Activated T-helper 1 cell treated with anti-CD3 and anti-CD28 coated beads, Interleukin-12 subunit alpha, Interleukin-12 subunit beta, Interleukin-2, Interleukin-4 antibody, amounts not matched to agents 30 ng/mL and 10 ng/mL and 1 ng/mL, durations not matched to agents 14 hours and 24 hours and 36 hours (primary cell): ENCODE measurements around the gene SLCO3A1. TPM values are rescaled to one million over a fixed set of nuclear protein-coding genes. Genes with fewer than 3 reads are reported as not detected.

Experiments used
- DNase-seq: peaks from one replicate; pipeline ENCODE4 v3.0.0; 2021; ENCODE audit warnings: low spot score
- H3K27ac Mint-ChIP-seq: one replicate; pipeline ENCODE4 v1.8.0; 2021; ENCODE audit warnings: mild to moderate bottlenecking, mixed read lengths
- H3K27me3 Mint-ChIP-seq: one replicate; pipeline ENCODE4 v1.8.0; 2022; ENCODE audit warnings: mild to moderate bottlenecking, moderate library complexity, mixed read lengths; ENCODE audit not compliant: insufficient read depth
- H3K36me3 Mint-ChIP-seq: one replicate; pipeline ENCODE4 v1.8.0; 2021; ENCODE audit warnings: low read depth, mixed read lengths
- H3K4me1 Mint-ChIP-seq: one replicate; pipeline ENCODE4 v1.8.0; 2021; ENCODE audit warnings: low read depth, mixed read lengths
- H3K4me3 Mint-ChIP-seq: one replicate; pipeline ENCODE4 v1.8.0; 2021; ENCODE audit warnings: mild to moderate bottlenecking, moderate library complexity, mixed read lengths
- H3K9me3 Mint-ChIP-seq: one replicate; pipeline ENCODE4 v1.8.0; 2021; ENCODE audit warnings: mixed read lengths
- intact Hi-C: fragments of 100-400 bp; cut with micrococcal nuclease; formaldehyde crosslinking; loops from one replicate; pipeline ENCODE4 v1.15.1; 2024
- total RNA-seq: library from RNA; stranded (reverse); gene quantifications from 2 replicates; pipeline ENCODE4 v1.2.3, GENCODE V29; 2022

Gene SLCO3A1
- total RNA-seq, 1 donor from 2014 or later = 20.0 TPM

- peaks cover 22% of the 10 kb centered on the region for H3K4me1 Mint-ChIP-seq
- no peaks in the 10 kb centered on the region for H3K27me3 Mint-ChIP-seq
- DNase-seq = no peak
- H3K4me3 Mint-ChIP-seq = no peak overlapping the region
- no peak overlapping the region for H3K27ac Mint-ChIP-seq
- no peaks in the 10 kb centered on the region for H3K36me3 Mint-ChIP-seq
- H3K9me3 Mint-ChIP-seq = no peaks in the 10 kb centered on the region
- intact Hi-C loops = no loop called here
Observed at GRCh38 chr15:92078270-92078669, 224.8 kb downstream of the SLCO3A1 start.

- H3K4me1 Mint-ChIP-seq = peaks cover 18% of the 10 kb centered on the region
- H3K27ac Mint-ChIP-seq = no peak overlapping the region
- no peaks in the 10 kb centered on the region for H3K9me3 Mint-ChIP-seq
- H3K27me3 Mint-ChIP-seq = no peaks in the 10 kb centered on the region
- intact Hi-C loops = no loop called here
- no peaks in the 10 kb centered on the region for H3K36me3 Mint-ChIP-seq
- DNase-seq = no peak
- no peak overlapping the region for H3K4me3 Mint-ChIP-seq
Observed at GRCh38 chr15:92079047-92079446, 225.5 kb downstream of the SLCO3A1 start.

GRCh38 chr15:92079647-92080255 is 226.2 kb downstream of the SLCO3A1 start:
- H3K4me1 Mint-ChIP-seq = peaks cover 11% of the 10 kb centered on the region
- intact Hi-C loops = loop anchor here (5.0 kb wide), 1 partner anchor 633 kb away; no protein-coding TSS in a partner anchor
- no peaks in the 10 kb centered on the region for H3K36me3 Mint-ChIP-seq
- no peak overlapping the region for H3K4me3 Mint-ChIP-seq
- H3K27me3 Mint-ChIP-seq = no peaks in the 10 kb centered on the region
- H3K27ac Mint-ChIP-seq = no peak overlapping the region
- no peak for DNase-seq
- H3K9me3 Mint-ChIP-seq = no peaks in the 10 kb centered on the region

GRCh38 chr15:92082006-92082843 is 228.7 kb downstream of the SLCO3A1 start:
- H3K27me3 Mint-ChIP-seq = peaks cover 2% of the 10 kb centered on the region

GRCh38 chr15:92083190-92083589 is 229.7 kb downstream of the SLCO3A1 start:
- intact Hi-C loops = loop anchor here (5.0 kb wide), 1 partner anchor 629 kb away; no protein-coding TSS in a partner anchor
- H3K4me3 Mint-ChIP-seq = no peak overlapping the region
- no peaks in the 10 kb centered on the region for H3K36me3 Mint-ChIP-seq
- DNase-seq = no peak
- no peaks in the 10 kb centered on the region for H3K9me3 Mint-ChIP-seq
- peaks cover 2% of the 10 kb centered on the region for H3K27me3 Mint-ChIP-seq
- no peaks in the 10 kb centered on the region for H3K4me1 Mint-ChIP-seq
- no peak overlapping the region for H3K27ac Mint-ChIP-seq

More at GRCh38 chr15:92082006-92082843, 228.7 kb downstream of the SLCO3A1 start:
- intact Hi-C loops = loop anchor here (1.0 to 5.0 kb wide), 4 partner anchors 233 to 779 kb away; no protein-coding TSS in a partner anchor
- Mint-ChIP-seq H3K27ac (no peak overlapping the region), H3K4me1 (no peaks in the 10 kb centered on the region), H3K36me3 (no peaks in the 10 kb centered on the region), H3K4me3 (no peak overlapping the region), H3K9me3 (no peaks in the 10 kb centered on the region)
- DNase-seq = no peak

GRCh38 chr15:92087211-92087610 is 233.7 kb downstream of the SLCO3A1 start:
- Mint-ChIP-seq H3K27me3 (peaks cover 2% of the 10 kb centered on the region), H3K27ac (no peak overlapping the region), H3K4me1 (no peaks in the 10 kb centered on the region), H3K9me3 (no peaks in the 10 kb centered on the region), H3K4me3 (no peak overlapping the region), H3K36me3 (no peaks in the 10 kb centered on the region)
- DNase-seq = no peak
- intact Hi-C loops = no loop called here

- Mint-ChIP-seq H3K27ac (no peak overlapping the region), H3K4me1 (peaks cover 17% of the 10 kb centered on the region), H3K36me3 (peaks cover 4% of the 10 kb centered on the region), H3K27me3 (peaks cover 2% of the 10 kb centered on the region), H3K4me3 (no peak overlapping the region), H3K9me3 (no peaks in the 10 kb centered on the region)
- intact Hi-C loops = no loop called here
- no peak for DNase-seq
Observed at GRCh38 chr15:92091155-92091734, 237.7 kb downstream of the SLCO3A1 start.

- peaks cover 13% of the 10 kb centered on the region for H3K36me3 Mint-ChIP-seq
- H3K9me3 Mint-ChIP-seq = no peaks in the 10 kb centered on the region
- H3K27ac Mint-ChIP-seq = no peak overlapping the region
- no peaks in the 10 kb centered on the region for H3K27me3 Mint-ChIP-seq
- no peak for DNase-seq
- peaks cover 27% of the 10 kb centered on the region for H3K4me1 Mint-ChIP-seq
- no peak overlapping the region for H3K4me3 Mint-ChIP-seq
- intact Hi-C loops = no loop called here
Observed at GRCh38 chr15:92092289-92093105, 239.0 kb downstream of the SLCO3A1 start.

GRCh38 chr15:92095693-92096092 is 242.2 kb downstream of the SLCO3A1 start:
- peaks cover 15% of the 10 kb centered on the region for H3K36me3 Mint-ChIP-seq
- no peak for DNase-seq
- H3K27ac Mint-ChIP-seq = no peak overlapping the region
- H3K4me1 Mint-ChIP-seq = peaks cover 44% of the 10 kb centered on the region
- intact Hi-C loops = no loop called here
- H3K27me3 Mint-ChIP-seq = no peaks in the 10 kb centered on the region
- no peaks in the 10 kb centered on the region for H3K9me3 Mint-ChIP-seq
- H3K4me3 Mint-ChIP-seq = no peak overlapping the region

- Mint-ChIP-seq H3K27ac (no peak overlapping the region), H3K4me3 (no peak overlapping the region), H3K4me1 (peaks cover 61% of the 10 kb centered on the region), H3K27me3 (no peaks in the 10 kb centered on the region), H3K36me3 (peaks cover 15% of the 10 kb centered on the region), H3K9me3 (no peaks in the 10 kb centered on the region)
- no peak for DNase-seq
- intact Hi-C loops = loop anchor here (1.0 kb wide), 2 partner anchors 129 to 286 kb away; no protein-coding TSS in a partner anchor
Observed at GRCh38 chr15:92097474-92098178, 244.1 kb downstream of the SLCO3A1 start.

- peaks cover 15% of the 10 kb centered on the region for H3K36me3 Mint-ChIP-seq
- H3K4me3 Mint-ChIP-seq = no peak overlapping the region
- no peaks in the 10 kb centered on the region for H3K9me3 Mint-ChIP-seq
- no peaks in the 10 kb centered on the region for H3K27me3 Mint-ChIP-seq
- H3K4me1 Mint-ChIP-seq = peaks cover 61% of the 10 kb centered on the region
- DNase-seq = no peak
- no peak overlapping the region for H3K27ac Mint-ChIP-seq
- intact Hi-C loops = no loop called here
Observed at GRCh38 chr15:92098869-92099268, 245.4 kb downstream of the SLCO3A1 start.

GRCh38 chr15:92100301-92100700 is 246.8 kb downstream of the SLCO3A1 start:
- H3K4me3 Mint-ChIP-seq = no peak overlapping the region
- H3K4me1 Mint-ChIP-seq = peaks cover 54% of the 10 kb centered on the region
- no peak for DNase-seq
- H3K36me3 Mint-ChIP-seq = peaks cover 15% of the 10 kb centered on the region
- no peaks in the 10 kb centered on the region for H3K9me3 Mint-ChIP-seq
- no peak overlapping the region for H3K27ac Mint-ChIP-seq
- intact Hi-C loops = no loop called here
- no peaks in the 10 kb centered on the region for H3K27me3 Mint-ChIP-seq
